Neural crest cell (in vitro differentiated cells): ENCODE results near the gene SHMT2. TPM values are rescaled to one million over a fixed set of nuclear protein-coding genes. Genes with fewer than 3 reads are reported as not detected.

Experiments
- DNase-seq: peaks from one replicate; pipeline ENCODE4 v3.0.0; 2021; ENCODE audit warnings: low read depth, mixed read lengths, low spot score
- H3K27ac Mint-ChIP-seq: one replicate; pipeline ENCODE4 v1.8.0; 2021; ENCODE audit warnings: mild to moderate bottlenecking, mixed read lengths; ENCODE audit not compliant: unreplicated experiment
- H3K27me3 Mint-ChIP-seq: 2 replicates; pipeline ENCODE4 v1.8.0; 2021; ENCODE audit warnings: low read depth, mild to moderate bottlenecking, mixed read lengths
- H3K36me3 Mint-ChIP-seq: 2 replicates; pipeline ENCODE4 v1.8.0; 2021; ENCODE audit warnings: low read depth, mild to moderate bottlenecking, mixed read lengths
- H3K4me1 Mint-ChIP-seq: 2 replicates; pipeline ENCODE4 v1.8.0; 2021; ENCODE audit warnings: mixed read lengths
- H3K4me3 Mint-ChIP-seq: one replicate; pipeline ENCODE4 v1.8.0; 2021; ENCODE audit warnings: mild to moderate bottlenecking, mixed read lengths
- H3K9me3 Mint-ChIP-seq: 2 replicates; pipeline ENCODE4 v1.8.0; 2021; ENCODE audit warnings: mixed read lengths
- CTCF ChIP-seq: fragments of 200-600 bp; sonication (generic); conservative IDR thresholded peaks from 2 replicates; pipeline ENCODE4 v1.5.0; 2021; ENCODE audit warnings: antibody characterized with exemption, mild to moderate bottlenecking
- total RNA-seq: library from RNA; stranded (reverse); gene quantifications from 2 replicates; pipeline ENCODE4 v1.2.1, GENCODE V29; 2021

Gene SHMT2
- total RNA-seq, 1 donor from 2014 or later = 230 TPM

DNA sequence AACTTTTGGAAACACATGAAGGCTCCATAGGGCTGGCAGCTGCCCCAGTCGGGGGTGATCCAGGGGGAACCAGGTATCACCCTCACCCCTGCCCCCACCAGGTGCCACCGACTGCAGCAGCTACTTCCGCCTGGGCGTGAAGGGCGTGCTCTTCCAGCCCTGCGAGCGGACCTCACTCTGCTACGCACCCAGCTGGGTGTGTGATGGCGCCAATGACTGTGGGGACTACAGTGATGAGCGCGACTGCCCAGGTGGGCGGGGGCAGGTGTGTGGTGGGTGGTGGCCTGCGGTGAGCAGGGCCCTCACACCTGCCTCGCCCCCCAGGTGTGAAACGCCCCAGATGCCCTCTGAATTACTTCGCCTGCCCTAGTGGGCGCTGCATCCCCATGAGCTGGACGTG is 35.3 kb upstream of the SHMT2 start:
- no peaks in the 10 kb centered on the region for H3K4me1 Mint-ChIP-seq
- H3K4me3 Mint-ChIP-seq = no peak overlapping the region
- H3K36me3 Mint-ChIP-seq = peaks cover 12% of the 10 kb centered on the region

GRCh38 chr12:57195186-57195585 is 34.3 kb upstream of the SHMT2 start:
- H3K27me3 Mint-ChIP-seq = no peaks in the 10 kb centered on the region
- no peak overlapping the region for H3K27ac Mint-ChIP-seq
- no peak overlapping the region for H3K4me3 Mint-ChIP-seq
- H3K9me3 Mint-ChIP-seq = peaks cover 4% of the 10 kb centered on the region
- no peaks in the 10 kb centered on the region for H3K4me1 Mint-ChIP-seq
- TF ChIP-seq CTCF = no peak
- peaks cover 12% of the 10 kb centered on the region for H3K36me3 Mint-ChIP-seq
- DNase-seq = no peak

More for the DNA sequence above, 35.3 kb upstream of the SHMT2 start:
- no peak for DNase-seq
- Mint-ChIP-seq H3K27me3 (no peaks in the 10 kb centered on the region), H3K27ac (peak overlapping the region; percentile 62), H3K9me3 (peaks cover 4% of the 10 kb centered on the region)
- TF ChIP-seq CTCF = no peak

GRCh38 chr12:57195611-57196371 is 33.7 kb upstream of the SHMT2 start:
- DNase-seq = no peak
- no peaks in the 10 kb centered on the region for H3K4me1 Mint-ChIP-seq
- H3K4me3 Mint-ChIP-seq = no peak overlapping the region
- H3K36me3 Mint-ChIP-seq = peaks cover 12% of the 10 kb centered on the region
- TF ChIP-seq CTCF = no peak
- peak overlapping the region; percentile 46 for H3K27ac Mint-ChIP-seq
- peaks cover 4% of the 10 kb centered on the region for H3K9me3 Mint-ChIP-seq
- no peaks in the 10 kb centered on the region for H3K27me3 Mint-ChIP-seq

GRCh38 chr12:57196439-57196838 is 33.1 kb upstream of the SHMT2 start:
- peaks cover 4% of the 10 kb centered on the region for H3K9me3 Mint-ChIP-seq
- H3K27me3 Mint-ChIP-seq = no peaks in the 10 kb centered on the region
- H3K4me3 Mint-ChIP-seq = no peak overlapping the region
- TF ChIP-seq CTCF = no peak
- H3K4me1 Mint-ChIP-seq = no peaks in the 10 kb centered on the region
- H3K27ac Mint-ChIP-seq = peak overlapping the region; percentile 46
- no peak for DNase-seq
- H3K36me3 Mint-ChIP-seq = peaks cover 11% of the 10 kb centered on the region

DNA sequence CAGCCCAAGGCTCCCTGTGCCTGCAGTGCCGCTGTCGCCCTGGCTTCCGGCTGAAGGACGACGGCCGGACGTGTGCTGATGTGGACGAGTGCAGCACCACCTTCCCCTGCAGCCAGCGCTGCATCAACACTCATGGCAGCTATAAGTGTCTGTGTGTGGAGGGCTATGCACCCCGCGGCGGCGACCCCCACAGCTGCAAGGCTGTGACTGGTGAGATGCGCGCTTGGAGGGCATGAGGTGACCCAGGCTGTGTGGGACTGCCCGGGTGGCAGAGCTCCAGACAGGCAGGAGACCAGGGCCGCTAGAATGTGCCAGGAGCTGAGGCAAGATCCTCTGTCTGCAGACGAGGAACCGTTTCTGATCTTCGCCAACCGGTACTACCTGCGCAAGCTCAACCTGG is 32.6 kb upstream of the SHMT2 start:
- no peak for DNase-seq
- no peaks in the 10 kb centered on the region for H3K9me3 Mint-ChIP-seq
- H3K4me1 Mint-ChIP-seq = no peaks in the 10 kb centered on the region
- no peak overlapping the region for H3K4me3 Mint-ChIP-seq
- peaks cover 6% of the 10 kb centered on the region for H3K36me3 Mint-ChIP-seq
- TF ChIP-seq CTCF = no peak
- no peak overlapping the region for H3K27ac Mint-ChIP-seq
- no peaks in the 10 kb centered on the region for H3K27me3 Mint-ChIP-seq
